Cardiac atrium fibroblast (primary cell): ENCODE measurements around the gene PTPN13. TPM values are rescaled to one million over a fixed set of nuclear protein-coding genes. Genes with fewer than 3 reads are reported as not detected.

ENCODE experiments used
- total RNA-seq: library from RNA; depleted of rRNA; stranded (reverse); fragments of >200 nt; gene quantifications from 2 replicates; pipeline ENCODE4 v1.2.3, GENCODE V29; 2015

Gene PTPN13, protein sequence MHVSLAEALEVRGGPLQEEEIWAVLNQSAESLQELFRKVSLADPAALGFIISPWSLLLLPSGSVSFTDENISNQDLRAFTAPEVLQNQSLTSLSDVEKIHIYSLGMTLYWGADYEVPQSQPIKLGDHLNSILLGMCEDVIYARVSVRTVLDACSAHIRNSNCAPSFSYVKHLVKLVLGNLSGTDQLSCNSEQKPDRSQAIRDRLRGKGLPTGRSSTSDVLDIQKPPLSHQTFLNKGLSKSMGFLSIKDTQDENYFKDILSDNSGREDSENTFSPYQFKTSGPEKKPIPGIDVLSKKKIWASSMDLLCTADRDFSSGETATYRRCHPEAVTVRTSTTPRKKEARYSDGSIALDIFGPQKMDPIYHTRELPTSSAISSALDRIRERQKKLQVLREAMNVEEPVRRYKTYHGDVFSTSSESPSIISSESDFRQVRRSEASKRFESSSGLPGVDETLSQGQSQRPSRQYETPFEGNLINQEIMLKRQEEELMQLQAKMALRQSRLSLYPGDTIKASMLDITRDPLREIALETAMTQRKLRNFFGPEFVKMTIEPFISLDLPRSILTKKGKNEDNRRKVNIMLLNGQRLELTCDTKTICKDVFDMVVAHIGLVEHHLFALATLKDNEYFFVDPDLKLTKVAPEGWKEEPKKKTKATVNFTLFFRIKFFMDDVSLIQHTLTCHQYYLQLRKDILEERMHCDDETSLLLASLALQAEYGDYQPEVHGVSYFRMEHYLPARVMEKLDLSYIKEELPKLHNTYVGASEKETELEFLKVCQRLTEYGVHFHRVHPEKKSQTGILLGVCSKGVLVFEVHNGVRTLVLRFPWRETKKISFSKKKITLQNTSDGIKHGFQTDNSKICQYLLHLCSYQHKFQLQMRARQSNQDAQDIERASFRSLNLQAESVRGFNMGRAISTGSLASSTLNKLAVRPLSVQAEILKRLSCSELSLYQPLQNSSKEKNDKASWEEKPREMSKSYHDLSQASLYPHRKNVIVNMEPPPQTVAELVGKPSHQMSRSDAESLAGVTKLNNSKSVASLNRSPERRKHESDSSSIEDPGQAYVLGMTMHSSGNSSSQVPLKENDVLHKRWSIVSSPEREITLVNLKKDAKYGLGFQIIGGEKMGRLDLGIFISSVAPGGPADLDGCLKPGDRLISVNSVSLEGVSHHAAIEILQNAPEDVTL (N-terminal part only)
- 8.1 and 9.9 TPM in 2 replicates for total RNA-seq

DNA sequence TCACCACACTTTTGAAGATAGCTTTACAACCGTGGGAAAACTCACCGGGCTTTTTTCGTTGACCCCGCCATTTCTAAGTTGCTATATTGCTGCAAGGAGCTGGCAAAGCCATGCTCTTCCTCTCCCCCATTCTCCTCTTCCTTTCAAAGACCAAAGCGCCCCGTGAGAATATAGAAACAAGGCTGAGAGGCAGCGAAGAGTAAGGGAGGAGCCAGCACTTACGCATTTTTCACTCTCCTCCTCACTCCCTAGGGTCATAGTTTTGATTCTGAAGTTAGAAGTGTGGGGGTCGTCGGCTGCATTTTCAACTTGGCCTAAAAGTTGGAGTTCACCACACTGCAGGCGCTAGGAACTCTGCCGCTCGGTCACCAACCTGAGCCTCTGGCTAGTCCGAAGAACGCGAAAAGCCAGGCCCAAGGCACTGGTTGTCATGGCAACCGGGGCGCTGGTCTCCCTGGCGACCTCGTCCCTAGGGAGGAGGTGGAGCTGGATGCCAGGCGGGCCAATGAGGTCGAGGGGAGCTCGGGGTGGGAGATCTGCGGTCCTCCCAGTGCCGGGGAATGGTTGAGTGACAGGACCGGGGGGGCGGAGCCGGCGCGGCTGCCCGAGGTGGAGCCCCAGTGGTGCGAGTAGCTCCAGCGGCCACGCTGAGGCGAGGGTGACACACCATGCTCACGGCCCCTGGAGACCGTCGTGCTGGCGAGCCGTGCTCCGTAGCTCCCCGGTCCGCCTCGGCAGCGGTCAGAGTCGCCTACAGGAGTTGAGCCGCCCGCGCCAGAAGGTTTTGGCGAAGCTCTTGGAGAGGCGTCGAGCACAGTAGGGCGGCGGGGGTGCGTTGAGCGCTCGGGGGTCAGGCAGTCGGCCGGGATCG, at the start of gene PTPN13:
Gene PTPN13 (plus strand): TSS at position 628 of the 871 bp plus-strand sequence. CDS start 40,942 bp downstream, outside the sequence.

DNA sequence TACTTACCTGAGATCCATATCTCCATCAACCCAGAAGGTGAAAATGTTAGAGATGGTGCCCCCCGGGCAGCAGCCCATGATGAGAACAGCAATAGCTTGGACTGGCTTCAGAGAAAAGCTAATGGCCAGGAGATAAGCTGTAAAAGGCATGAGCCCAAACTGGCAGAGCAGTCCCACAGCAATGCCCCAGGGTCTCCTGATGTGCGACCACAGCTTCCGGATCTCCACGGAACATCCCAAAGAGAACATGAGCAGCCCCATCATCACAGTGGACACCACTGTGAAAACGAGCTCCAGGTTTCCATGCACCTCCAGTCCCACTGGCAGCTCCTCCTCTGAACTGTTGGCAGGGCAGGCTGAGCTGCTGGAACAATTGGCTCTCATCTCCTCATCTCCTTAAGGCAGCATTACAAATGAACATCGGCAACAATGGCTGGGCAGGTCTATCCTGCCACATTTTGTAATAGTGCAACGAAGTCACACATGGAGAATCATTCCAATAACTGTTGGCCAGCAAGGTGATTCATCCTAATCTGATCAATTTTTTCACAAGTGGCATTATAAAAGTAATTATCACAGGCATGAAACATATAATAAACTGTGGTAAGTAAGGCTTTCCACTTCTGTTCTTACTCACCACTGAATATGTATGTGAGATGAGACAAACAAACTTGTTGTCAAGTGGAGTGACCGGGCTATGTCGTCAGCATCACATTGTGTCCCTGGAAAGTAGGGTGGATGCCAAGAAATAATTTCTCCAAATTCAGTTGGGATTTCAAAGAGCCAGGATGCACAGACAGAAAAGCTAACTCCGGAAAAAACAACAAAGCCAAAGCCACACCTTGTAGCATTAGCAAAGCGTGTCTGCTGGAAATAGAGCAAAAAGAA, 254.9 kb downstream of the PTPN13 start, which contains the start of gene SLC10A6:
Gene SLC10A6 (minus strand): TSS at position 653 of the 888 bp plus-strand sequence. CDS start 269 bp downstream, at position 384.

Other genes starting within 250 kb of the PTPN13 start
- gene MAPK10, start 234.3 kb upstream of the PTPN13 start, total RNA-seq, result 3.9 and 7.0 TPM in 2 replicates